Astrocyte (in vitro differentiated cells and primary cell): ENCODE measurements around the gene CCL11.

Experiments used
- CTCF ChIP-seq: IDR thresholded peaks from 2 replicates; pipeline ENCODE4 v1.5.1; 2011; ENCODE audit warnings: low read depth, mild to moderate bottlenecking, inconsistent platforms, low read length, moderate library complexity; ENCODE audit not compliant: insufficient read depth
- EZH2 ChIP-seq: IDR thresholded peaks from 2 replicates; pipeline ENCODE4 v1.6.1; 2012; ENCODE audit warnings: mild to moderate bottlenecking, low read length, inconsistent platforms; ENCODE audit not compliant: insufficient read depth

- TF ChIP-seq CTCF (no peak), EZH2 (no peak)
Measured at GRCh38 chr17:34255381-34255732, 30.2 kb upstream of the CCL11 start.
